Gastrocnemius medialis (tissue), 4 donors: Measurements from ENCODE around the gene CDKAL1.

Experiments used
- POLR2A ChIP-seq, 2 donors: fragments of 450-650 bp; IDR thresholded peaks; one replicate each; pipeline ENCODE4 v1.6.1; 2017; ENCODE audit warnings: antibody characterized with exemption in 2 of 2, mild to moderate bottlenecking in 2 of 2, moderate library complexity in 2 of 2
- TF ChIP-seq, protein P1 (sequence below), 5 experiments: fragments of 450-650 bp in 3 of 5; fragments of 200-600 bp in 2 of 5; sonication (generic) in 2 of 5; IDR thresholded peaks in 4 of 5; conservative IDR thresholded peaks in 1 of 5; 1 replicate in 4 of 5; 2 replicates in 1 of 5; pipeline ENCODE4 v1.5.1; 2016 to 2019; ENCODE audit warnings: antibody characterized with exemption in 5 of 5, mild to moderate bottlenecking in 3 of 5, moderate library complexity in 3 of 5

DNA sequence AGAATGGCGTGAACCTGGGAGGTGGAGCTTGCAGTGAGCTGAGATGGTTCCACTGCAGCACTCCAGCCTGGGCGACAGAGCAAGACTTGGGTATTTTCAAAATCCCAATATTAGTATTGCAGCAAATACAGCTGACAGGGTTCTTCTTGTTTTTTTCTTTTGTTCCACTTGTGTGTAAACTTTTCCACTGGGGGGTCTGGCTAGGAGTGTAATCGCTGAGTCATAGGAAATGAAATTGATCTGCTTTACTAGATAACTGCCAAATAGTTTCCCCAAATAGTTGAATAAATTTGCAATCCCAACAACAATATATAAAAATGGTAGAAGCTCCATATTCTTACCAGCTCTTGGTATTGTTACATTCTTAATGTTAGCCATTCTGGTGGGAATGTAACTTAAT lies 533.3 kb downstream of the CDKAL1 start:
- TF ChIP-seq, protein P1, sequence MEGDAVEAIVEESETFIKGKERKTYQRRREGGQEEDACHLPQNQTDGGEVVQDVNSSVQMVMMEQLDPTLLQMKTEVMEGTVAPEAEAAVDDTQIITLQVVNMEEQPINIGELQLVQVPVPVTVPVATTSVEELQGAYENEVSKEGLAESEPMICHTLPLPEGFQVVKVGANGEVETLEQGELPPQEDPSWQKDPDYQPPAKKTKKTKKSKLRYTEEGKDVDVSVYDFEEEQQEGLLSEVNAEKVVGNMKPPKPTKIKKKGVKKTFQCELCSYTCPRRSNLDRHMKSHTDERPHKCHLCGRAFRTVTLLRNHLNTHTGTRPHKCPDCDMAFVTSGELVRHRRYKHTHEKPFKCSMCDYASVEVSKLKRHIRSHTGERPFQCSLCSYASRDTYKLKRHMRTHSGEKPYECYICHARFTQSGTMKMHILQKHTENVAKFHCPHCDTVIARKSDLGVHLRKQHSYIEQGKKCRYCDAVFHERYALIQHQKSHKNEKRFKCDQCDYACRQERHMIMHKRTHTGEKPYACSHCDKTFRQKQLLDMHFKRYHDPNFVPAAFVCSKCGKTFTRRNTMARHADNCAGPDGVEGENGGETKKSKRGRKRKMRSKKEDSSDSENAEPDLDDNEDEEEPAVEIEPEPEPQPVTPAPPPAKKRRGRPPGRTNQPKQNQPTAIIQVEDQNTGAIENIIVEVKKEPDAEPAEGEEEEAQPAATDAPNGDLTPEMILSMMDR (IDR thresholded peaks at IDR 0.05 in 4 of 5, conservative IDR thresholded peaks at IDR 0.05 in 1 of 5), result no peak
- no peak for TF ChIP-seq POLR2A (IDR thresholded peaks at IDR 0.05)
